Parathyroid adenoma (tissue), 2 donors: ENCODE results near the gene DALRD3.

Experiments
- H2AFZ ChIP-seq: fragments of 300-600 bp; sonication (generic); one replicate; pipeline ENCODE4 v1.7.0; 2017; ENCODE audit warnings: antibody characterized with exemption, mild to moderate bottlenecking
- H3K27ac ChIP-seq: fragments of 300-600 bp; sonication (generic); one replicate; pipeline ENCODE4 v1.7.0; 2017
- H3K27me3 ChIP-seq: fragments of 300-600 bp; sonication (generic); one replicate; pipeline ENCODE4 v1.7.0; 2017; ENCODE audit warnings: low read length; ENCODE audit not compliant: control insufficient read depth, insufficient read depth
- H3K36me3 ChIP-seq: fragments of 300-600 bp; sonication (generic); one replicate; pipeline ENCODE4 v1.7.0; 2017; ENCODE audit warnings: low read length; ENCODE audit not compliant: control insufficient read depth, insufficient read depth
- H3K4me1 ChIP-seq: fragments of 300-600 bp; sonication (generic); one replicate; pipeline ENCODE4 v1.7.0; 2017; ENCODE audit warnings: control low read depth
- H3K4me2 ChIP-seq: fragments of 300-600 bp; sonication (generic); one replicate; pipeline ENCODE4 v1.7.0; 2017; ENCODE audit warnings: low read length
- H3K4me3 ChIP-seq: fragments of 300-600 bp; sonication (generic); one replicate; pipeline ENCODE4 v1.7.0; 2017; ENCODE audit warnings: low read depth, low read length
- H3K79me2 ChIP-seq: fragments of 300-600 bp; sonication (generic); one replicate; pipeline ENCODE4 v1.7.0; 2017; ENCODE audit warnings: control low read depth
- H3K9ac ChIP-seq: fragments of 300-600 bp; sonication (generic); one replicate; pipeline ENCODE4 v1.7.0; 2017; ENCODE audit warnings: mild to moderate bottlenecking
- H3K9me3 ChIP-seq: fragments of 300-600 bp; sonication (generic); one replicate; pipeline ENCODE4 v1.7.0; 2017; ENCODE audit warnings: low read length; ENCODE audit not compliant: control insufficient read depth
- TF ChIP-seq, protein P1 (sequence below): fragments of 300-600 bp; sonication (generic); IDR thresholded peaks from one replicate; pipeline ENCODE4 v1.7.0; 2017; ENCODE audit warnings: antibody characterized with exemption, mild to moderate bottlenecking
- donor health status: primary hyperparathyroidism.

DALRD3 gene

GRCh38 chr3:48974076-48974864 lies 44.1 kb downstream of the DALRD3 start:
- H3K4me1 ChIP-seq, result no peaks in the 10 kb centered on the region
- H3K27me3 ChIP-seq, result no peaks in the 10 kb centered on the region
- no peak overlapping the region for H2AFZ ChIP-seq
- peaks cover 4% of the 10 kb centered on the region for H3K79me2 ChIP-seq
- H3K9me3 ChIP-seq, result no peaks in the 10 kb centered on the region
- no peak overlapping the region for H3K4me3 ChIP-seq
- no peak overlapping the region for H3K9ac ChIP-seq
- no peak overlapping the region for H3K27ac ChIP-seq
- no peaks in the 10 kb centered on the region for H3K36me3 ChIP-seq
- TF ChIP-seq, protein P1, sequence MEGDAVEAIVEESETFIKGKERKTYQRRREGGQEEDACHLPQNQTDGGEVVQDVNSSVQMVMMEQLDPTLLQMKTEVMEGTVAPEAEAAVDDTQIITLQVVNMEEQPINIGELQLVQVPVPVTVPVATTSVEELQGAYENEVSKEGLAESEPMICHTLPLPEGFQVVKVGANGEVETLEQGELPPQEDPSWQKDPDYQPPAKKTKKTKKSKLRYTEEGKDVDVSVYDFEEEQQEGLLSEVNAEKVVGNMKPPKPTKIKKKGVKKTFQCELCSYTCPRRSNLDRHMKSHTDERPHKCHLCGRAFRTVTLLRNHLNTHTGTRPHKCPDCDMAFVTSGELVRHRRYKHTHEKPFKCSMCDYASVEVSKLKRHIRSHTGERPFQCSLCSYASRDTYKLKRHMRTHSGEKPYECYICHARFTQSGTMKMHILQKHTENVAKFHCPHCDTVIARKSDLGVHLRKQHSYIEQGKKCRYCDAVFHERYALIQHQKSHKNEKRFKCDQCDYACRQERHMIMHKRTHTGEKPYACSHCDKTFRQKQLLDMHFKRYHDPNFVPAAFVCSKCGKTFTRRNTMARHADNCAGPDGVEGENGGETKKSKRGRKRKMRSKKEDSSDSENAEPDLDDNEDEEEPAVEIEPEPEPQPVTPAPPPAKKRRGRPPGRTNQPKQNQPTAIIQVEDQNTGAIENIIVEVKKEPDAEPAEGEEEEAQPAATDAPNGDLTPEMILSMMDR, result no peak
- no peak overlapping the region for H3K4me2 ChIP-seq

GRCh38 chr3:48970586-48970985 lies 47.8 kb downstream of the DALRD3 start:
- Histone ChIP-seq H3K4me2 (no peak overlapping the region), H3K27ac (no peak overlapping the region), H3K9ac (no peak overlapping the region), H2AFZ (no peak overlapping the region), H3K27me3 (no peaks in the 10 kb centered on the region), H3K79me2 (peaks cover 1% of the 10 kb centered on the region), H3K9me3 (no peaks in the 10 kb centered on the region), H3K36me3 (no peaks in the 10 kb centered on the region), H3K4me1 (no peaks in the 10 kb centered on the region), H3K4me3 (no peak overlapping the region)
- TF ChIP-seq, protein P1, result no peak

DNA sequence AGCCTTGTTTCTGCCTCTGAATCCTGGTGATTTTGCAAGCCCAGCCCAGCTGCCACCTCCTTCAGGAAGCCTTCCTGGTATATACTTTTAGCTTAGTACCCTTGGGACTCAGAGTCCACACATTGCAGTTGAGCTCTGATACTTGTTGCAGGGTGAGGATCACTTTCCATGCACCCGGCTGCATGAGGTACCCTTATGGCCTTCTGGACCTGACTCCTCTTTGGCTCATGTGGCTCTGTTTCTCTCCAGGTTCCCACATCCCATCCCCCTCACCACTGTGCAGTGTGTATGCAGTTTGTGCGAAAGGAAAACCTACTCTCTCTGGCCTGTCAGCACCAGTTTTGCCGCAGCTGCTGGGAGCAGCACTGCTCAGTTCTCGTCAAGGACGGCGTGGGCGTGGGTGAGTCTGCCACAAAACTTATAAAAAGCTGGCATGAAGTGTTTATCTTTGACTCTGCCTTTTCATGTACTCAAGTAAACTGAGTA lies 51.5 kb downstream of the DALRD3 start:
- Histone ChIP-seq H2AFZ (no peak overlapping the region), H3K9me3 (no peaks in the 10 kb centered on the region), H3K4me2 (no peak overlapping the region), H3K4me3 (no peak overlapping the region), H3K36me3 (no peaks in the 10 kb centered on the region), H3K9ac (no peak overlapping the region), H3K4me1 (no peaks in the 10 kb centered on the region), H3K27ac (no peak overlapping the region), H3K27me3 (no peaks in the 10 kb centered on the region), H3K79me2 (peaks cover 7% of the 10 kb centered on the region)
- TF ChIP-seq, protein P1, result no peak

- Histone ChIP-seq H2AFZ (no peak overlapping the region), H3K4me3 (no peak overlapping the region), H3K4me1 (no peaks in the 10 kb centered on the region), H3K9me3 (no peaks in the 10 kb centered on the region), H3K4me2 (no peak overlapping the region), H3K27me3 (no peaks in the 10 kb centered on the region), H3K27ac (no peak overlapping the region), H3K9ac (no peak overlapping the region), H3K79me2 (peaks cover 7% of the 10 kb centered on the region), H3K36me3 (no peaks in the 10 kb centered on the region)
- TF ChIP-seq, protein P1, result no peak
These were observed 52.0 kb downstream of the DALRD3 start for GRCh38 chr3:48966367-48966766.
